K562 (cell line): ENCODE measurements around the gene TBCC. TPM values are rescaled to one million over a fixed set of nuclear protein-coding genes. Genes with fewer than 3 reads are reported as not detected.

Experiments used
- ZKSCAN8 ChIP-seq: fragments of 200-800 bp; sonication (Bioruptor generic); IDR thresholded peaks from 2 replicates; pipeline ENCODE4 v1.6.1; 2016; ENCODE audit warnings: missing genetic modification characterization, missing compliant biosample characterization
- ZNF644 ChIP-seq: fragments of 200-800 bp; sonication (Bioruptor generic); IDR thresholded peaks from 2 replicates; pipeline ENCODE4 v1.6.1; 2016; ENCODE audit warnings: low read depth, missing genetic modification characterization, missing compliant biosample characterization
- ZNF778 ChIP-seq: fragments of 450-650 bp; formaldehyde crosslinking; IDR thresholded peaks from 2 replicates; pipeline ENCODE4 v1.4.0; 2020; ENCODE audit warnings: mild to moderate bottlenecking, moderate library complexity
- polyA plus RNA-seq, 8 experiments: library from polyadenylated mRNA; depleted of rRNA in 4 of 8; stranded (reverse) in 5 of 8; unstranded in 3 of 8; fragments of >200 nt; fragmentation: Nextera tagmentation in 2 of 8; fragmentation: Illumina TruSeq in 1 of 8; extraction: Ambion mirVana in 2 of 8; extraction: Trizol in 1 of 8; gene quantifications; 2 replicates each; pipeline versions ENCODE4 v1.2.1 to v1.2.3, GENCODE V29; 2011 to 2014; ENCODE audit warnings: inconsistent platforms in 1 of 8, missing spikeins in 1 of 8
- total RNA-seq, 7 experiments: library from RNA; depleted of rRNA in 6 of 7; stranded (reverse); fragments of >200 nt in 6 of 7; fragmentation: Illumina TruSeq in 2 of 7; extraction: Trizol in 2 of 7; gene quantifications; 2 replicates each; pipeline versions ENCODE4 v1.2.1 to v1.2.3, GENCODE V29; 2011 to 2021; ENCODE audit warnings: low replicate concordance in 1 of 7
- TF ChIP-seq, protein P1 (sequence below): fragments of 450-650 bp; IDR thresholded peaks from 2 replicates; pipeline ENCODE4 v1.6.1; 2016; ENCODE audit warnings: mild to moderate bottlenecking, moderate library complexity
- TF ChIP-seq, protein P2 (sequence below): fragments of 450-650 bp; formaldehyde crosslinking; IDR thresholded peaks from 2 replicates; pipeline ENCODE4 v1.4.0; 2020; ENCODE audit warnings: mild to moderate bottlenecking, moderate library complexity
- TF ChIP-seq, protein P3 (sequence below): fragments of 250-450 bp; sonication (Bioruptor Pico); IDR thresholded peaks from 2 replicates; pipeline ENCODE4 v1.4.0; 2020

Gene TBCC
- total and polyA plus RNA-seq, 9 of the 15 experiments (the other 6 are each of a cell fraction or from before 2014, with no cell fraction given): 2.8 to 34.1 (median 23.3) TPM

GRCh38 chr6:42745640-42746462 lies at the start of gene TBCC (continued):
- TF ChIP-seq, protein P1, sequence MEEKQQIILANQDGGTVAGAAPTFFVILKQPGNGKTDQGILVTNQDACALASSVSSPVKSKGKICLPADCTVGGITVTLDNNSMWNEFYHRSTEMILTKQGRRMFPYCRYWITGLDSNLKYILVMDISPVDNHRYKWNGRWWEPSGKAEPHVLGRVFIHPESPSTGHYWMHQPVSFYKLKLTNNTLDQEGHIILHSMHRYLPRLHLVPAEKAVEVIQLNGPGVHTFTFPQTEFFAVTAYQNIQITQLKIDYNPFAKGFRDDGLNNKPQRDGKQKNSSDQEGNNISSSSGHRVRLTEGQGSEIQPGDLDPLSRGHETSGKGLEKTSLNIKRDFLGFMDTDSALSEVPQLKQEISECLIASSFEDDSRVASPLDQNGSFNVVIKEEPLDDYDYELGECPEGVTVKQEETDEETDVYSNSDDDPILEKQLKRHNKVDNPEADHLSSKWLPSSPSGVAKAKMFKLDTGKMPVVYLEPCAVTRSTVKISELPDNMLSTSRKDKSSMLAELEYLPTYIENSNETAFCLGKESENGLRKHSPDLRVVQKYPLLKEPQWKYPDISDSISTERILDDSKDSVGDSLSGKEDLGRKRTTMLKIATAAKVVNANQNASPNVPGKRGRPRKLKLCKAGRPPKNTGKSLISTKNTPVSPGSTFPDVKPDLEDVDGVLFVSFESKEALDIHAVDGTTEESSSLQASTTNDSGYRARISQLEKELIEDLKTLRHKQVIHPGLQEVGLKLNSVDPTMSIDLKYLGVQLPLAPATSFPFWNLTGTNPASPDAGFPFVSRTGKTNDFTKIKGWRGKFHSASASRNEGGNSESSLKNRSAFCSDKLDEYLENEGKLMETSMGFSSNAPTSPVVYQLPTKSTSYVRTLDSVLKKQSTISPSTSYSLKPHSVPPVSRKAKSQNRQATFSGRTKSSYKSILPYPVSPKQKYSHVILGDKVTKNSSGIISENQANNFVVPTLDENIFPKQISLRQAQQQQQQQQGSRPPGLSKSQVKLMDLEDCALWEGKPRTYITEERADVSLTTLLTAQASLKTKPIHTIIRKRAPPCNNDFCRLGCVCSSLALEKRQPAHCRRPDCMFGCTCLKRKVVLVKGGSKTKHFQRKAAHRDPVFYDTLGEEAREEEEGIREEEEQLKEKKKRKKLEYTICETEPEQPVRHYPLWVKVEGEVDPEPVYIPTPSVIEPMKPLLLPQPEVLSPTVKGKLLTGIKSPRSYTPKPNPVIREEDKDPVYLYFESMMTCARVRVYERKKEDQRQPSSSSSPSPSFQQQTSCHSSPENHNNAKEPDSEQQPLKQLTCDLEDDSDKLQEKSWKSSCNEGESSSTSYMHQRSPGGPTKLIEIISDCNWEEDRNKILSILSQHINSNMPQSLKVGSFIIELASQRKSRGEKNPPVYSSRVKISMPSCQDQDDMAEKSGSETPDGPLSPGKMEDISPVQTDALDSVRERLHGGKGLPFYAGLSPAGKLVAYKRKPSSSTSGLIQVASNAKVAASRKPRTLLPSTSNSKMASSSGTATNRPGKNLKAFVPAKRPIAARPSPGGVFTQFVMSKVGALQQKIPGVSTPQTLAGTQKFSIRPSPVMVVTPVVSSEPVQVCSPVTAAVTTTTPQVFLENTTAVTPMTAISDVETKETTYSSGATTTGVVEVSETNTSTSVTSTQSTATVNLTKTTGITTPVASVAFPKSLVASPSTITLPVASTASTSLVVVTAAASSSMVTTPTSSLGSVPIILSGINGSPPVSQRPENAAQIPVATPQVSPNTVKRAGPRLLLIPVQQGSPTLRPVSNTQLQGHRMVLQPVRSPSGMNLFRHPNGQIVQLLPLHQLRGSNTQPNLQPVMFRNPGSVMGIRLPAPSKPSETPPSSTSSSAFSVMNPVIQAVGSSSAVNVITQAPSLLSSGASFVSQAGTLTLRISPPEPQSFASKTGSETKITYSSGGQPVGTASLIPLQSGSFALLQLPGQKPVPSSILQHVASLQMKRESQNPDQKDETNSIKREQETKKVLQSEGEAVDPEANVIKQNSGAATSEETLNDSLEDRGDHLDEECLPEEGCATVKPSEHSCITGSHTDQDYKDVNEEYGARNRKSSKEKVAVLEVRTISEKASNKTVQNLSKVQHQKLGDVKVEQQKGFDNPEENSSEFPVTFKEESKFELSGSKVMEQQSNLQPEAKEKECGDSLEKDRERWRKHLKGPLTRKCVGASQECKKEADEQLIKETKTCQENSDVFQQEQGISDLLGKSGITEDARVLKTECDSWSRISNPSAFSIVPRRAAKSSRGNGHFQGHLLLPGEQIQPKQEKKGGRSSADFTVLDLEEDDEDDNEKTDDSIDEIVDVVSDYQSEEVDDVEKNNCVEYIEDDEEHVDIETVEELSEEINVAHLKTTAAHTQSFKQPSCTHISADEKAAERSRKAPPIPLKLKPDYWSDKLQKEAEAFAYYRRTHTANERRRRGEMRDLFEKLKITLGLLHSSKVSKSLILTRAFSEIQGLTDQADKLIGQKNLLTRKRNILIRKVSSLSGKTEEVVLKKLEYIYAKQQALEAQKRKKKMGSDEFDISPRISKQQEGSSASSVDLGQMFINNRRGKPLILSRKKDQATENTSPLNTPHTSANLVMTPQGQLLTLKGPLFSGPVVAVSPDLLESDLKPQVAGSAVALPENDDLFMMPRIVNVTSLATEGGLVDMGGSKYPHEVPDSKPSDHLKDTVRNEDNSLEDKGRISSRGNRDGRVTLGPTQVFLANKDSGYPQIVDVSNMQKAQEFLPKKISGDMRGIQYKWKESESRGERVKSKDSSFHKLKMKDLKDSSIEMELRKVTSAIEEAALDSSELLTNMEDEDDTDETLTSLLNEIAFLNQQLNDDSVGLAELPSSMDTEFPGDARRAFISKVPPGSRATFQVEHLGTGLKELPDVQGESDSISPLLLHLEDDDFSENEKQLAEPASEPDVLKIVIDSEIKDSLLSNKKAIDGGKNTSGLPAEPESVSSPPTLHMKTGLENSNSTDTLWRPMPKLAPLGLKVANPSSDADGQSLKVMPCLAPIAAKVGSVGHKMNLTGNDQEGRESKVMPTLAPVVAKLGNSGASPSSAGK: no peak
- TF ChIP-seq, protein P2, sequence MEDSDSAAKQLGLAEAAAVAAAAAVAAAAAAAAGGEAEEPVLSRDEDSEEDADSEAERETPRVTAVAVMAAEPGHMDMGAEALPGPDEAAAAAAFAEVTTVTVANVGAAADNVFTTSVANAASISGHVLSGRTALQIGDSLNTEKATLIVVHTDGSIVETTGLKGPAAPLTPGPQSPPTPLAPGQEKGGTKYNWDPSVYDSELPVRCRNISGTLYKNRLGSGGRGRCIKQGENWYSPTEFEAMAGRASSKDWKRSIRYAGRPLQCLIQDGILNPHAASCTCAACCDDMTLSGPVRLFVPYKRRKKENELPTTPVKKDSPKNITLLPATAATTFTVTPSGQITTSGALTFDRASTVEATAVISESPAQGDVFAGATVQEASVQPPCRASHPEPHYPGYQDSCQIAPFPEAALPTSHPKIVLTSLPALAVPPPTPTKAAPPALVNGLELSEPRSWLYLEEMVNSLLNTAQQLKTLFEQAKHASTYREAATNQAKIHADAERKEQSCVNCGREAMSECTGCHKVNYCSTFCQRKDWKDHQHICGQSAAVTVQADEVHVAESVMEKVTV (CRISPR knock-in tag): no peak
- TF ChIP-seq, protein P3, sequence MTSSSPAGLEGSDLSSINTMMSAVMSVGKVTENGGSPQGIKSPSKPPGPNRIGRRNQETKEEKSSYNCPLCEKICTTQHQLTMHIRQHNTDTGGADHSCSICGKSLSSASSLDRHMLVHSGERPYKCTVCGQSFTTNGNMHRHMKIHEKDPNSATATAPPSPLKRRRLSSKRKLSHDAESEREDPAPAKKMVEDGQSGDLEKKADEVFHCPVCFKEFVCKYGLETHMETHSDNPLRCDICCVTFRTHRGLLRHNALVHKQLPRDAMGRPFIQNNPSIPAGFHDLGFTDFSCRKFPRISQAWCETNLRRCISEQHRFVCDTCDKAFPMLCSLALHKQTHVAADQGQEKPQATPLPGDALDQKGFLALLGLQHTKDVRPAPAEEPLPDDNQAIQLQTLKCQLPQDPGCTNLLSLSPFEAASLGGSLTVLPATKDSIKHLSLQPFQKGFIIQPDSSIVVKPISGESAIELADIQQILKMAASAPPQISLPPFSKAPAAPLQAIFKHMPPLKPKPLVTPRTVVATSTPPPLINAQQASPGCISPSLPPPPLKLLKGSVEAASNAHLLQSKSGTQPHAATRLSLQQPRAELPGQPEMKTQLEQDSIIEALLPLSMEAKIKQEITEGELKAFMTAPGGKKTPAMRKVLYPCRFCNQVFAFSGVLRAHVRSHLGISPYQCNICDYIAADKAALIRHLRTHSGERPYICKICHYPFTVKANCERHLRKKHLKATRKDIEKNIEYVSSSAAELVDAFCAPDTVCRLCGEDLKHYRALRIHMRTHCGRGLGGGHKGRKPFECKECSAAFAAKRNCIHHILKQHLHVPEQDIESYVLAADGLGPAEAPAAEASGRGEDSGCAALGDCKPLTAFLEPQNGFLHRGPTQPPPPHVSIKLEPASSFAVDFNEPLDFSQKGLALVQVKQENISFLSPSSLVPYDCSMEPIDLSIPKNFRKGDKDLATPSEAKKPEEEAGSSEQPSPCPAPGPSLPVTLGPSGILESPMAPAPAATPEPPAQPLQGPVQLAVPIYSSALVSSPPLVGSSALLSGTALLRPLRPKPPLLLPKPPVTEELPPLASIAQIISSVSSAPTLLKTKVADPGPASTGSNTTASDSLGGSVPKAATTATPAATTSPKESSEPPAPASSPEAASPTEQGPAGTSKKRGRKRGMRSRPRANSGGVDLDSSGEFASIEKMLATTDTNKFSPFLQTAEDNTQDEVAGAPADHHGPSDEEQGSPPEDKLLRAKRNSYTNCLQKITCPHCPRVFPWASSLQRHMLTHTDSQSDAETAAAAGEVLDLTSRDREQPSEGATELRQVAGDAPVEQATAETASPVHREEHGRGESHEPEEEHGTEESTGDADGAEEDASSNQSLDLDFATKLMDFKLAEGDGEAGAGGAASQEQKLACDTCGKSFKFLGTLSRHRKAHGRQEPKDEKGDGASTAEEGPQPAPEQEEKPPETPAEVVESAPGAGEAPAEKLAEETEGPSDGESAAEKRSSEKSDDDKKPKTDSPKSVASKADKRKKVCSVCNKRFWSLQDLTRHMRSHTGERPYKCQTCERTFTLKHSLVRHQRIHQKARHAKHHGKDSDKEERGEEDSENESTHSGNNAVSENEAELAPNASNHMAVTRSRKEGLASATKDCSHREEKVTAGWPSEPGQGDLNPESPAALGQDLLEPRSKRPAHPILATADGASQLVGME (CRISPR knock-in tag): no peak
- TF ChIP-seq ZKSCAN8 (CRISPR knock-in tag): no peak
- TF ChIP-seq ZNF644 (tag): no peak
- TF ChIP-seq ZNF778 (CRISPR knock-in tag): no peak
